Measurements from ENCODE around the gene PHACTR1.

PHACTR1 gene

GRCh38 chr6:12957321-12958051 is 240.9 kb downstream of the PHACTR1 start:
- peak; percentile 83 to 90 (median 86) for DNase-seq

DNA sequence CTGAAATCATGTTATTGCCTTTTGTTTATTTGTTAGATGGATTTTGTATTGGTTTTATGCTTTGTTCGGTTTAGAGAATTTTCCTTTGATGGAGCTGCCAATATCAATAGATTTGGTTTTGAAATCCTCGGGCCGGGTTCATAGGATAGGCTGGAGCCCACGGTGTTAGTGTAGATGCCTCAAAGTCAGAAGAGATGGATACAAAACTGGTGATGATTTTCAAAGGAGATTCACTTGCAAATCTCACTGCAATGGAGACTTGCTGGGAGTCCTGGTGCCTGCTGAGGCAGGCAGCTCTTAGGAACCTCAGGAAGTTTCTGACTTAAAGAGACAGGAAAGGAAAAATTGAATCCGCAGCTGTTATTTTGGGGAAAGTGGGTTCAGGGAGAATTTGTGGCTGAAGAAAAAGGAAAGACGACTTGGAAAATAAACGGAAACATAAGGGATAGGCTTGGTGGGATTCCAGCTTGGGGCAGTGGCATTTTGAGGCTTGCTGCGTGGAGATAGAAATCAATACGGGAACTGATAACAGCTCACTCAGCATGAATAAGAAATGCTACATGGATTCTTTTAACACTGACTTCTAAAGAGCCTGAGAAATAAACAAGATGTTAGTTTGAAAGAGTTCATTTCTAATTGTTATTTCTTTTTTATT is 241.6 kb downstream of the PHACTR1 start:
- DNase-seq, result no peak

- no peak for DNase-seq
These were observed 245.2 kb downstream of the PHACTR1 start for GRCh38 chr6:12961761-12962160.

GRCh38 chr6:12962529-12962928 is 246.0 kb downstream of the PHACTR1 start:
- no peak for DNase-seq

- DNase-seq, result peak; percentile 32 to 70 (median 66)
These were observed 246.4 kb downstream of the PHACTR1 start for GRCh38 chr6:12962987-12963386.

- no peak for DNase-seq
These were observed 247.0 kb downstream of the PHACTR1 start for GRCh38 chr6:12963567-12963966.

DNA sequence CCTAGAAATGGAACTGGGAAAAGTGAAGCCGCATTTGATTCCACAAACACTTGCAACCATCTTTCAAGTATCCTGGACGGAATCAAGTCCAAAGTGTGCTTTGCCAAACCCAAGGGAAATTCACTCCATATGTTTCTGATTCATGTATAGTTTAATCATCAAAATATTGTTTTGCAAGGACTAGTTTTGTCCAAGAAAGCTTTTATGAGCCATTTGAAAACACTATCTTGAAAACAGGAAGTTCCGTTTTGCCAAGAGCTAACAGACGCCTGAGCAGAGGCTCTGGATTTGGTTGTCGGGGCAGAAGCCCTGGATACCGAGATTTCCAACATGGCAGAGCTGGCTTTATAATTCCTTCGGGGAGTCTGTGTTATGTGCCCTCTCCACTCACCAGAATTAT is 251.1 kb downstream of the PHACTR1 start:
- peak; percentile 50 to 72 (median 62) for DNase-seq

GRCh38 chr6:12968290-12968689 is 251.7 kb downstream of the PHACTR1 start:
- DNase-seq, result peak in 1 of 3 donors; percentile 14

DNA sequence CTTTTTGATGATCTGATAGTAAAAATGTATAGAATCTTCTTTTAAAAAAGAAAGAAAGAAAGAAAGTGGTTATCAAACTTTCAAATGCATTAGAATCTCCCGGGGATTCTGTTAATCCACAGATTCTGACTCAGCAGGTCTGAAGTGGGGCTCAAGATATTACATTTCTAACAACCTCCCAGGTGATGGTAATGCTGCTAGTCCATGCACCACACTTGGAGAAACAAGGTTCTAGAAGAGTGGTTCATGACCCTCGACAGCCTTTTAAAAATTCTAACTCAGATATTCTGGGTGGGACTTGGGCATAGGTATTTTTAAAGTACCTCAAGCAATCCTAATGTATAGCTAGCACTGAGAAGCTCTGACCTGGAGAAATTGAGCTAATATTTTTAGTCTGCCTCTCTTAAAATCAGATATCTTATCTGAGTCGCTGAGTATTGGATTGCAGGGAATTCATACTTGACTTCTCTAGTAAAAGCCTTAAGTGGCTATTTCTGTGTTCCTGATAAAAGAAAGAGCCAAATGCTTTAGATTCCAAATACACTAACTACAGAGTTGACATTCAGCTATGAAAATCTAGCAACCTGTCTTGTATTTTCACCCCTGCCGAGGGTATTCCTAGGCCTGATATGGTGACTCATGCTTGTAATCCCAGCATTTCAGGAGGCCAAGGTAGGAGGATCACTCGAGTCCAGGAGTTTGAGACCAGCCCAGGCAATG is 252.4 kb downstream of the PHACTR1 start:
- DNase-seq, result no peak

- DNase-seq, result no peak
These were observed 253.4 kb downstream of the PHACTR1 start for GRCh38 chr6:12969966-12970365.

GRCh38 chr6:12973386-12973785 is 256.8 kb downstream of the PHACTR1 start:
- DNase-seq, result peak in 1 of 3 donors; percentile 16

GRCh38 chr6:12974551-12974950 is 258.0 kb downstream of the PHACTR1 start:
- no peak for DNase-seq

DNA sequence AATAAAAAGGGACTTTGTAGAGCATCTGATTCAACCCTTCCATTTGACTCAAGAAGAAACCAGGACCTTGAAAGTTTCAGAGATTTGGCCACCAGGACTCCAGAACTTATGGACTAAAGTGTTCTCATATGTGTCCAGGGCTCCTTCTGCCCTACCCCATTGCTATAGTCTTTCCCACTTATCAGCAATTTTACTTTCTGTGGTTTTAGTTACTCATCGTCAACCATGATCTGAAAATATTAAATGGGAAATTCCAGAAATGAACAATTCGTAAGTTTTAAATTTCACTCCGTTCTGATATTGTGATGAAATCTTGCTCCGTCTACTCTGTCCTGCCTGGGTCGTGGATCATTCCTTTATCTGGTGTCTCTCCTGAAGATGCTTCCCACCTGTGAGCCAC is 259.8 kb downstream of the PHACTR1 start:
- peak; percentile 58 to 82 (median 79) for DNase-seq

GRCh38 chr6:12977206-12977605 is 260.6 kb downstream of the PHACTR1 start:
- DNase-seq, result no peak

DNA sequence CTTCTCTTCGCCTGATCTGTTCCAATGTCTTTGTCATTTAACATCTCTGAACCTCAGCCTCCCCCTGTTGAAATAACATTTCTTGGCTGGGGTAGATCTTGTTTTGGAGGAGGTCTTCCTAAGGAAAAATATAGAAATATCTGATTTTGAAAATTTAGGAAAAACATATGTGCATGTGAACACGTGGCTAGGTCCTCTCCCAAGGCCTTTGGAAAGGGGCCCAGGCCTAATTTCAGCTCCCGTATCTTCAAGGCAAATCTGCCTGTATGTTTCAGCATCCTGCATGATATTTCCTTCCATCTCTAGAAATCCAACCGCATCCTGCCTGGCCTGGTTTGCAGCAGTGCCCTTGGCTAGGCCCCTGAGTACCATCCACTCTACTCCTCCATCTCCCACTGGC is 261.2 kb downstream of the PHACTR1 start:
- DNase-seq, result no peak

DNA sequence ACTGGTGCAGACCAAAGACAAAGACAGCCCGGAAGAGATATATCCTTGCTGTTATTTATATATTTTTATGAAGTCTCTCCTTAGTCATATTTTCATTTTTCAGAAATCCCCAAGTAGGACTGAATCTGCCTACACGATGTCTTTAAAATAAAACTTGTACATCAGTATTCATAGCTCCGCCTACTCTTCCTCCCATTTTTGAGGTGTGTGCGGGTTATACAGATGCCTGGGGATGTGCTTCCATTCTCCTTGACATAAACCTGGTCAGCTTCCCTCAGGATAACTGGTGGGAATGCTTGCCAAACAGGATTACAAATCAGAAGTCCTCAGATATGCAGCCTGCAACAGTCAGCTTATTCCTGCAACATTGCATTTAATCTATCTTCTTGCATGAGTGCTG is 264.2 kb downstream of the PHACTR1 start:
- DNase-seq, result no peak

DNA sequence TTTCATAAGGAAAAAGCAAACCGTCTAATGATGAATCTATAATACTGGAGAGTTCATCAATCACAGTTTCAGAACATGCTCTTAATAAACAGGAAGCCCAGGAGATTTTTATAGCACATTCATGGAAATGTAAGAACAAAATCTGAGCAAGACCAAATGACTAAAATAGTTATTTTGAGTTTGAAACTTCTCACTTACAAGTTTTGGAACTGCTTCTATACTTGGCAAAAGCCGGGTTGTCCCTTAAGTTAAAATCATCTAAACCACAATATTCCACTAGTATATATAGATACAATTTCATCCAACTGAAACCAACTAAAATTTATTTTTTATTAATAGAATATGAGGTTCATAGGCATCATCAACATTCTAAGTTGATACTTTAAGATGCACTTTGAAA is 268.2 kb downstream of the PHACTR1 start:
- DNase-seq, result no peak

- no peak for DNase-seq
These were observed 271.2 kb downstream of the PHACTR1 start for GRCh38 chr6:12987783-12988182.

DNA sequence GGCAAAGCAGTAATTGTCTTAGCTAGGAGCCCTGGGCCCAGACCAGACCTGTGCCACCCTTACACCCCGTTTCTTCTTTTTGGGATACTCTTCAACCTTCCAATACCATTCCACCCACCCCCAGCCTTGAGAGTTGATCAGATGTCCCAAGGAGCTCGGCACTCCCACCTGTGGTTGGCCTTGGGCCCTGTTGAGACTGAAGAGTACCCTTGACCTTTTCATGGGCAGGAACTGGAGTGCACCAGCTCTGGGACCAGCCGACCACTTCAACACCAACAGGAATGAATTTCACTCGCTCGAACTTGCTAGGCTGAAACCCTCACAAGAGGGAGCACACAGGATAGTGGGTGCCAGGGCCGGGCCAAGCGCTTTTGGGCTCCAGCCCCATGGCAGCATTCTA is 273.6 kb downstream of the PHACTR1 start:
- DNase-seq, result no peak

DNA sequence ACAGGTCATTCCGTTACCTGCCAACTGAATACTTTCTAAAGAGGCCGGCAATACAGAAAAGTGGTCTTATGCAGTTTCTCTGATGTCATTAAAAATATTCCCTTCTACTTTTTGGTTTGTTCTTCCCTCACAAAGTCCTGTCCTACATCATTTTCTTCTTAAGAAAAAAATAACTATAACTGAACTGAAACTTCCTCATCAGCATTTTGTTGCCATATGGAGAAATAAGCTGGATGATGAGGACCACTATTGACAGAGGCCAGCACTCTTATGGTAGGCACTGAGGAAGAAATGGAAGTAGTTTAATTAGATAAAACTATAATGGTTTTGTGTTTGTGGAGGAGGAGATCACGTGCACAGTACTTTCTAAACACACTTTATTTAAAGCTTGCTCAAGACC is 274.9 kb downstream of the PHACTR1 start:
- peak in 1 of 3 donors; percentile 17 for DNase-seq

DNA sequence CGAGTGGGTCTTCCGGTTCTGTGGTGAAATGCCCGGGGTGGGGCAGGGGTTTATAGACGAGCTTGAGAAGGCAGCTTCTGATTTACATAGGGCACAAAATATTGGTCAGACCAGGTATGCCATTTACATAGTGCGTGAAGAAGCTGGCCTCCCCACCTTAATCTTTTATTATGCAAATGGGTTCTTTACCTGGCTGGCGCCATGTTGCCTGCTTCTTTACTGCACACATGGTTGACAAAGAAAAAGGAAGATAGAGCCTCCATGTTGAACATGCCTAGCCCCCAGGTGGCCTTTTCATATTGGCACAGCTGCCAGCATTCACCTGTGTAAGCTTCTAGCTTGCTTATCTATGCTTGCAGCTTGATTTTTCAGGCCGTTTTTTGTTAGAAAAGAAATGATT is 276.2 kb downstream of the PHACTR1 start:
- DNase-seq, result no peak

DNA sequence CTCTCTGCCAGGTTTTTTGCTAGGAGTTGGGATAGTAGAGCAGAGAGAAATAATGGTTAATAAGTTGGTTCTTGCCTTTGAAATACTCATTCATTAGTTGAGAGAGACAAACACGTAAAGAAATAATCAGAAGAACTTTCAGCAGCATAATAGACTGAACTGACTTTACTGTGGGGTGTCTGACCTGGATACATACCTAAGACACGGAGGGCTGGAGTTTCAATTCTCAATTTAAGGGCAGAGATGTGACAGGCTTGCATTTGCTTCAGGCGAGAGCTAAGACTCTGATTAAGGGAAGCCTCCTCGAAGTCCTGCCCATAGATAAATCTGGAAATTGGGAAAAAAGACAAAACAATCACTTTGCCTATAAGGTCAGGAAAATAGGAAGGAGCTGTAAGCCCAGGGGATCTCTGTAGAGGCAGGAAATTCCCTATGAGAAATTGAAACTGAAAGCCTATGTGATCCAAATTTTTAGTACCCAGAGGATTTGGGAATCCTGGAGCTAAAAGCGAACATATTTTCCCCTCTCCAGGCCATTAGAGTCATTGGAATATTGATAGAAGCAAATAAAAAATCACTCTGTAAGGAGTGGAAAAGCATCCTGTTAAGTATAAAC is 276.8 kb downstream of the PHACTR1 start:
- peak in 2 of 3 donors; percentile 5 to 17 for DNase-seq

DNA sequence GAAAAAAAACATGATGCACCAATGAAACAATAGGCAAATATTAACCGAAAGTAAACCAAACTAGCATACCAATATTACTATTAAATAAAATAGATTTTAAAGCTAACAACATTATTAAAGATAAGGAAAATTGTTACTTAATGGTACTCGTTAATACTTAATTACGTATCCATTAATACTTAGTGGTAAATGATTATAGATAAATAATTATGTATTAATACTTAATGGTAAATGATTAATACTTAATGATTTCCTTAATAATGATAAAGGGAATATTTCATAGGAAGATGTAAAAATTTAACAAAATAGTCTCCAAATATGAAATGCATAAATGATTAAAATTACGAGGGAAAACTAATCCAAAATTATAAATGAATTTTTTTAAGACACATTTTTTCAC is 278.9 kb downstream of the PHACTR1 start:
- DNase-seq, result no peak
